RWPE2 (cell line): ENCODE measurements around the gene TOMM7.
"Not testable (repeated sequence)": the region's sequence is repeated elsewhere in the genome, so short reads cannot be mapped to it uniquely, and the experiment has no call there.

Source experiments
- ATAC-seq: fragments of 200-7000 bp; cut with Tn5 transposase; 3 replicates; pipeline ENCODE4 v1.9.1; 2021; ENCODE audit warnings: low read depth
- DNase-seq: peaks from one replicate; pipeline ENCODE4 v3.0.0-alpha.2; 2020; ENCODE audit warnings: low spot score
- H3K27ac ChIP-seq: fragments of 450-650 bp; 2 replicates; pipeline ENCODE4 v1.5.1; 2017; ENCODE audit warnings: mild to moderate bottlenecking; ENCODE audit not compliant: poor library complexity, severe bottlenecking
- H3K27me3 ChIP-seq: fragments of 250-450 bp; sonication (Bioruptor Pico); 2 replicates; pipeline ENCODE4 v1.5.1; 2021; ENCODE audit warnings: mild to moderate bottlenecking, moderate library complexity; ENCODE audit not compliant: insufficient read depth, poor library complexity, severe bottlenecking
- H3K36me3 ChIP-seq: fragments of 250-450 bp; sonication (Bioruptor Pico); 2 replicates; pipeline ENCODE4 v1.5.1; 2020; ENCODE audit warnings: low read depth, mild to moderate bottlenecking, moderate library complexity
- H3K4me1 ChIP-seq: fragments of 250-450 bp; sonication (Bioruptor Pico); 2 replicates; pipeline ENCODE4 v1.5.1; 2021; ENCODE audit warnings: mild to moderate bottlenecking, moderate library complexity; ENCODE audit not compliant: insufficient read depth, poor library complexity, severe bottlenecking
- H3K4me3 ChIP-seq: fragments of 250-450 bp; sonication (Bioruptor Pico); 2 replicates; pipeline ENCODE4 v1.5.1; 2021; ENCODE audit warnings: mild to moderate bottlenecking, moderate library complexity; ENCODE audit not compliant: severe bottlenecking
- H3K9me3 ChIP-seq: fragments of 250-450 bp; sonication (Bioruptor Pico); 2 replicates; pipeline ENCODE4 v1.5.1; 2021; ENCODE audit warnings: mild to moderate bottlenecking, moderate library complexity; ENCODE audit not compliant: severe bottlenecking
- CTCF ChIP-seq: fragments of 450-650 bp; IDR thresholded peaks from one replicate; pipeline ENCODE4 v1.5.1; 2017; ENCODE audit warnings: mild to moderate bottlenecking, moderate library complexity; ENCODE audit not compliant: poor library complexity, severe bottlenecking

Gene TOMM7

GRCh38 chr7:22855049-22855392 lies 32.4 kb upstream of the TOMM7 start:
- no peak for ATAC-seq

GRCh38 chr7:22854158-22855048 lies 31.8 kb upstream of the TOMM7 start:
- Histone ChIP-seq H3K27ac (peak overlapping the region; percentile 97), H3K36me3 (peaks cover 43% of the 10 kb centered on the region), H3K4me3 (peak overlapping the region; percentile 62), H3K27me3 (no peaks in the 10 kb centered on the region), H3K9me3 (no peaks in the 10 kb centered on the region), H3K4me1 (peaks cover 36% of the 10 kb centered on the region)
- DNase-seq (peak; percentile 83), ATAC-seq (peak; percentile 33)
- TF ChIP-seq CTCF, result peak; percentile 58

More at GRCh38 chr7:22855049-22855392, 32.4 kb upstream of the TOMM7 start:
- peaks cover 49% of the 10 kb centered on the region for H3K36me3 ChIP-seq
- H3K27me3 ChIP-seq, result no peaks in the 10 kb centered on the region
- no peak for TF ChIP-seq CTCF
- DNase-seq, result no peak
- peaks cover 42% of the 10 kb centered on the region for H3K4me1 ChIP-seq
- H3K4me3 ChIP-seq, result peak overlapping the region; percentile 62
- peak overlapping the region; percentile 97 for H3K27ac ChIP-seq
- H3K9me3 ChIP-seq, result no peaks in the 10 kb centered on the region

- Histone ChIP-seq H3K4me1 (peaks cover 32% of the 10 kb centered on the region), H3K4me3 (peak overlapping the region; percentile 62), H3K9me3 (no peaks in the 10 kb centered on the region), H3K27ac (peak overlapping the region; percentile 97), H3K36me3 (peaks cover 41% of the 10 kb centered on the region), H3K27me3 (no peaks in the 10 kb centered on the region)
- no peak for ATAC-seq
- TF ChIP-seq CTCF, result peak; percentile 97
- no peak for DNase-seq
Observed at GRCh38 chr7:22853674-22854157, 31.1 kb upstream of the TOMM7 start.

GRCh38 chr7:22853138-22853537 lies 30.5 kb upstream of the TOMM7 start:
- Histone ChIP-seq H3K9me3 (no peaks in the 10 kb centered on the region), H3K27me3 (no peaks in the 10 kb centered on the region), H3K4me1 (peaks cover 26% of the 10 kb centered on the region), H3K27ac (no peak overlapping the region), H3K4me3 (no peak overlapping the region), H3K36me3 (peaks cover 38% of the 10 kb centered on the region)
- ATAC-seq (no peak), DNase-seq (no peak)
- TF ChIP-seq CTCF, result no peak

- no peaks in the 10 kb centered on the region for H3K27me3 ChIP-seq
- no peak for TF ChIP-seq CTCF
- peaks cover 18% of the 10 kb centered on the region for H3K36me3 ChIP-seq
- peaks cover 8% of the 10 kb centered on the region for H3K4me1 ChIP-seq
- no peaks in the 10 kb centered on the region for H3K9me3 ChIP-seq
- H3K27ac ChIP-seq, result no peak overlapping the region
- DNase-seq (no peak), ATAC-seq (no peak)
- H3K4me3 ChIP-seq, result no peak overlapping the region
Observed at GRCh38 chr7:22851145-22851544, 28.5 kb upstream of the TOMM7 start.

GRCh38 chr7:22850394-22850793 lies 27.7 kb upstream of the TOMM7 start:
- not testable (repeated sequence) for H3K4me1 ChIP-seq, ATAC-seq, H3K9me3 ChIP-seq, H3K4me3 ChIP-seq, DNase-seq, H3K27ac ChIP-seq, H3K27me3 ChIP-seq
- H3K36me3 ChIP-seq, result peaks cover 10% of the 10 kb centered on the region
